Esophagus squamous epithelium (tissue), 5 donors: ENCODE results near the gene PRICKLE3. TPM values are rescaled to one million over a fixed set of nuclear protein-coding genes. Genes with fewer than 3 reads are reported as not detected.

Experiments used
- DNase-seq: peaks from one replicate; lab custom pipeline; 2025; lab: John Stamatoyannopoulos, UW
- H3K27ac ChIP-seq, 4 donors: fragments of 200-600 bp; sonication (generic); one replicate each; pipeline ENCODE4 v1.5.1; 2016 to 2019; ENCODE audit warnings: mild to moderate bottlenecking in 1 of 4
- H3K27me3 ChIP-seq, 4 donors: fragments of 200-600 bp; sonication (generic); 1 replicate in 3 of 4; 2 replicates in 1 of 4; pipeline versions ENCODE4 v1.5.1 to v1.6.0; 2017 to 2021; ENCODE audit warnings: antibody characterized with exemption in 1 of 4
- H3K36me3 ChIP-seq, 3 donors: fragments of 200-600 bp; sonication (generic); one replicate each; pipeline ENCODE4 v1.5.1; 2016 to 2019
- H3K4me1 ChIP-seq, 3 donors: fragments of 200-600 bp; sonication (generic); one replicate each; pipeline ENCODE4 v1.5.1; 2017 to 2019
- H3K4me3 ChIP-seq, 4 donors: fragments of 200-600 bp; sonication (generic); 1 replicate in 3 of 4; 2 replicates in 1 of 4; pipeline ENCODE4 v1.5.1; 2016 to 2019; ENCODE audit warnings: mild to moderate bottlenecking in 2 of 4, moderate library complexity in 1 of 4
- H3K9me3 ChIP-seq, 3 donors: fragments of 200-600 bp; sonication (generic); one replicate each; pipeline ENCODE4 v1.5.1; 2016 to 2019
- CTCF ChIP-seq, 6 experiments: fragments of 450-650 bp in 4 of 6; fragments of 200-600 bp in 2 of 6; sonication (generic) in 2 of 6; IDR thresholded peaks; one replicate each; pipeline ENCODE4 v1.5.1; 2016 to 2019; ENCODE audit warnings: antibody characterized with exemption in 6 of 6, mild to moderate bottlenecking in 4 of 6, moderate library complexity in 4 of 6
- POLR2A ChIP-seq, 4 donors: fragments of 450-650 bp; IDR thresholded peaks; one replicate each; pipeline ENCODE4 v1.6.1; 2017; ENCODE audit warnings: antibody characterized with exemption in 4 of 4, mild to moderate bottlenecking in 4 of 4, moderate library complexity in 3 of 4
- WGBS, 2 donors: methylation state at CpG; one replicate each; pipeline ENCODE4 v1.1.5; 2018; 5-methylcytosine and 5-hydroxymethylcytosine counted together
- intact Hi-C: fragments of 100-400 bp; cut with DNase I; formaldehyde crosslinking; loops from one replicate; pipeline ENCODE4 v1.15.0; 2022
- total RNA-seq, 4 donors: library from RNA; depleted of rRNA; stranded (reverse); fragments of >200 nt; gene quantifications; one replicate each; pipeline ENCODE4 v1.1.0, GENCODE V29; 2016
- donor health status: DM: yes; HTN: yes; CAD: no.

The PRICKLE3 gene
- total RNA-seq, 4 donors from 2014 or later = 15.7 to 33.8 (median 19.9) TPM

DNA sequence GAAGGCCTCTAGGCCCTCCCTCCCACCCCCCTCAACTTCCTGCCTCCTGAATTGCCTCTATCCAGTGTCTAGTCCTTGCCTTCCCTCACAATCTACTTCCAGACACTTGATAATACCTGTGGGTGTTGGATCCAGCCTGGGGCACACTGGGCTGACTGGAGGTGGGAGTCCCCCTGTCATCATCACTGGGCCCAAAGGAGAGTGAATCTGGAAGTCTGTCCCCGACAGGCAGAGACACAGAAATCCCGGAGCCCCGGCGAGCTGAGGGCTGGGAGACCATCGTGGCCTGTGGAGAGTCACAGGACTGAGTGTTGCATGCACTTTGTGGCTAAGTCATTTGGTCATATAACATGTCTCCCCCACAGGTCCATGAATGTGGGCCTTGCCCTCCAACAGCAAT, 22.2 kb upstream of the PRICKLE3 start:
- Histone ChIP-seq H3K4me3 (no peak overlapping the region), H3K27ac (no peak overlapping the region), H3K27me3 (peaks cover 0 to 13% (median 0%) of the 10 kb centered on the region in 4 donors), H3K9me3 (no peaks in the 10 kb centered on the region), H3K36me3 (no peaks in the 10 kb centered on the region), H3K4me1 (no peaks in the 10 kb centered on the region)
- no peak for TF ChIP-seq POLR2A (IDR thresholded peaks at IDR 0.05)
- no peak for TF ChIP-seq CTCF (IDR thresholded peaks at IDR 0.05)
- intact Hi-C loops = no loop called here
- no CpG with 5 or more reads among the region's 5 CpGs for whole genome bisulfite sequencing, 2 donors
- DNase-seq = no peak

GRCh38 chrX:49206543-49206942, 20.4 kb upstream of the PRICKLE3 start:
- Histone ChIP-seq H3K9me3 (no peaks in the 10 kb centered on the region), H3K27ac (no peak overlapping the region), H3K27me3 (peaks cover 0 to 13% (median 0%) of the 10 kb centered on the region in 4 donors), H3K36me3 (no peaks in the 10 kb centered on the region), H3K4me3 (no peak overlapping the region), H3K4me1 (no peaks in the 10 kb centered on the region)
- no peak for DNase-seq
- whole genome bisulfite sequencing, 2 donors = 72% methylated on average over 4 of the region's 8 CpGs; no CpG with 5 or more reads in 1 of the 2 donors
- intact Hi-C loops = no loop called here
- no peak for TF ChIP-seq CTCF (IDR thresholded peaks at IDR 0.05)
- TF ChIP-seq POLR2A (IDR thresholded peaks at IDR 0.05) = no peak

GRCh38 chrX:49205443-49205842, 19.3 kb upstream of the PRICKLE3 start:
- no peak for DNase-seq
- WGBS, 2 donors = 63 to 70% methylated on average over 3 to 4 of the region's 13 CpGs
- H3K9me3 ChIP-seq = no peaks in the 10 kb centered on the region

DNA sequence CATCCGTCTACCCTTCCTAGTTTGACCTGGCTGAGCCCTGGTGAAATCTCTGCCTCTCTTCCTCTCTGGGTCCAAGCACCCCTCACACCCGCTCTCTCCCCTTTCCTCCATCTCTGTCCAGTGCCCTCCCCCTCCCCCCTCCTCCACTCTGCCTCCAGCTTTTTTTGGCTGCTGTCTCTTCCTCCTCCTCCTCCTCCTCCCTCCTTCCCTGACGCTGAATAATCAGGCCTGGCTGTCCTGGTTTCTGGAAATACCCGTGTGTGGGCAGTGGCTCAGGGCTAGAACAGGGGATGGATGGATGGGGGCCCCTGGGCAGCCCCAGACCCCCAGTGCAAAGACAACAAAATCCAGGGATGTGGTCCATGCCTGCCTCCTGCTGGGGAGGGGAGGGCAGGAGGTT, 18.5 kb upstream of the PRICKLE3 start:
- H3K4me3 ChIP-seq = no peak overlapping the region
- WGBS, 2 donors = 43 to 80% methylated on average over 1 to 3 of the region's 4 CpGs

More at GRCh38 chrX:49205443-49205842, 19.3 kb upstream of the PRICKLE3 start:
- Histone ChIP-seq H3K4me1 (no peaks in the 10 kb centered on the region), H3K4me3 (no peak overlapping the region), H3K27me3 (peaks cover 0 to 11% (median 0%) of the 10 kb centered on the region in 4 donors), H3K27ac (no peak overlapping the region), H3K36me3 (no peaks in the 10 kb centered on the region)
- intact Hi-C loops = no loop called here
- TF ChIP-seq CTCF (IDR thresholded peaks at IDR 0.05) (no peak), POLR2A (IDR thresholded peaks at IDR 0.05) (no peak)

DNA sequence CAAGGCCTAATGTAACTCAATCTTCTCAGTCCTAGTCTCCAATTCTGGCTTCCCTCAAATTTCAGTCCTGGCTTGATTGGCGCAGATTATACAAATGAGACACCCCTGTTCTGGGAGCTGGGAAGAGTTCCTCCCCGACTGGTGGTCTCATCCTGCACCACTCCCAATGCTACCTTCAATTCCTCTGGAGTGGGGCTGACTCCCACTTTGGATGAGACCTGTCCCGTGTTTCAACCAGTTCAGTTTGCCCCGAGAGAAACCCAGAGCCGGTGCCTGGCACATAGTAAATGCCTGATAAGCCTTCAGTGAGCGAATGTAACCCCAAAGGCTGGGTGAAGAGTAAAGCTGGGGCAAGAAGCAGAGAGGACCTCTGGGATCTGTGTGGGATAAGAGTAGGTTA, 17.8 kb upstream of the PRICKLE3 start:
- TF ChIP-seq POLR2A (IDR thresholded peaks at IDR 0.05) (no peak), CTCF (IDR thresholded peaks at IDR 0.05) (no peak)
- Histone ChIP-seq H3K4me3 (no peak overlapping the region), H3K27me3 (no peaks in the 10 kb centered on the region), H3K4me1 (peaks cover 0 to 8% (median 3%) of the 10 kb centered on the region in 3 donors), H3K27ac (no peak overlapping the region), H3K36me3 (no peaks in the 10 kb centered on the region), H3K9me3 (no peaks in the 10 kb centered on the region)
- intact Hi-C loops = no loop called here
- WGBS, 2 donors = 79 to 83% methylated on average over 2 to 3 of the region's 6 CpGs
- no peak for DNase-seq

More for the DNA sequence above, 18.5 kb upstream of the PRICKLE3 start:
- Histone ChIP-seq H3K9me3 (no peaks in the 10 kb centered on the region), H3K27me3 (peaks cover 0 to 5% (median 0%) of the 10 kb centered on the region in 4 donors), H3K36me3 (no peaks in the 10 kb centered on the region), H3K27ac (no peak overlapping the region), H3K4me1 (peaks cover 0 to 3% (median 1%) of the 10 kb centered on the region in 3 donors)
- intact Hi-C loops = no loop called here
- no peak for DNase-seq
- no peak for TF ChIP-seq CTCF (IDR thresholded peaks at IDR 0.05)
